ENCODE results near the gene EXOC7.
"Not testable (repeated sequence)": the region's sequence is repeated elsewhere in the genome, so short reads cannot be mapped to it uniquely, and the experiment has no call there.

Gene EXOC7

GRCh38 chr17:76076146-76076764, 27.3 kb downstream of the EXOC7 start:
- DNase-seq (ENCODE audit: low read depth in 2 of 2) = no peak

DNA sequence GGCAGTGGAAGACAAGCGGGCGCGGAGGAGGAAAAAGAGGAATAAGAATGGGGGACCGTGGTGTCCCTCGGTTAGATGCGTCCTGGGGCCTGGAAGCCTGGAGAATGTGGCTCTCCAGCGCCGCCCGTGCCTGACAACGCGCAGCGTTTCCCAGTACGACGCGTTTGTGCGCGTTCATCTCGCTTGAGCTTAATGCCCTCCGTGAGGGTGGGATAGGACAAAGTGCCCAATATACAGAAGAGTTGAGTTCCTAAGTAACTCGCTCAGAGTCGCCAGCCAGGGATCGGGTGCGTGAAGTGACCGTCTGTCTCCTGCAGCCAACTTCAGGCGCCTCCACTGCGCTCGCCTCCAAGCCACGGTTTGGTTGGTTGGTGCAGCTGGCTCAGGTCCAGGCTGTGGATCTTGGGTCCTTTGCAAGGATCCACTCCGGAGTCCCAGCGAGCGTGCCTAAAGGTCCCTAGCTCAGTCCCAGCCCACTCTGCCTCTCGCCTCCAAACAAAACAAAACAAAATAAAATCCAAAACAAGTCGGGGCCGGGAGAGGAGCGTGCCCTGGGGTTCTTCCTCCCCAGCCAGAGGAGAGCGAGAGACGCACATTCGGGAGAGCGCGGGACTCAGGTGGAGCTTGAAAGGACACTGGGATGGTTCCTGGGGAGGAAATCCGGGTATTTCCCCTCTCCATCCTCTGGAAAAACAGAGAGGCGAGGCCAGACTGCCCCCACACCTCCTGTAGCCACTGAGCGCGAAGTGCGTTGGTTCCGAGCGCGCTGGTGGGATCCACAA, 28.0 kb downstream of the EXOC7 start:
- no peak for DNase-seq (ENCODE audit: low read depth in 2 of 2)

DNA sequence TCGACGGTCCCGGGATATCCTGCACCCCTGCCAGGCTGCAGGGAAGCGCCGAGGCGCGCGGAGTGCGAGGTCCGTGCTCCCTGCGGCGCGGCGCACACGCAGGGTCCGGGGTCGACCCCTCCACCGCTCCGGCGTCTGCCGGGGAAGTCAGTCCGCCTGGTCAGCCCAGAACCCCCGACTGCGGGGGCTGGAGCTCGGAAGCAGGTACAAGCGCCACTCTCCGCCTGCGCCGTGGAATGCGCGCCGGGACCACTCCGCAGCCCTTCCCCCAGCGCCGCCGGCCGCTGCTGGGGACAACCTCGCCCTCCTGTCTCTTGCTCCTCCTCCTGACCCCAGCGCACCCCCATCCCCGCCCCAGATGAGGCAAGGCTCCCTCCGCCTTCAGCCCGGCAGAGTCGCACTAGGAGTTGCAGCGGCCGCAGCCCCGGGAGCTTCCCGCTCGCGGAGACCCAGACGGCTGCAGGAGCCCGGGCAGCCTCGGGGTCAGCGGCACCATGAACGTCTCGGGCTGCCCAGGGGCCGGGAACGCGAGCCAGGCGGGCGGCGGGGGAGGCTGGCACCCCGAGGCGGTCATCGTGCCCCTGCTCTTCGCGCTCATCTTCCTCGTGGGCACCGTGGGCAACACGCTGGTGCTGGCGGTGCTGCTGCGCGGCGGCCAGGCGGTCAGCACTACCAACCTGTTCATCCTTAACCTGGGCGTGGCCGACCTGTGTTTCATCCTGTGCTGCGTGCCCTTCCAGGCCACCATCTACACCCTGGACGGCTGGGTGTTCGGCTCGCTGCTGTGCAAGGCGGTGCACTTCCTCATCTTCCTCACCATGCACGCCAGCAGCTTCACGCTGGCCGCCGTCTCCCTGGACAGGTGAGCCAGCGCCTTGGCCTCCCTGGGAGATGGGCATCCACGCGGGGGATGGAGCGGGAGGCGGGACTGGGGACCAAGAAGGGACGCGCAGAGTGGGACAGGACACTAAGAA, 28.9 kb downstream of the EXOC7 start, which contains the start of gene GALR2:
GALR2 (plus strand) TSS at position 392 of the 974 bp plus-strand sequence; CDS start at position 495, 103 bp downstream.
- no peak for DNase-seq (ENCODE audit: low read depth in 2 of 2)

- DNase-seq (ENCODE audit: low read depth in 2 of 2) = peak; percentile 61 to 63
Observed at GRCh38 chr17:76072148-76072858, 31.3 kb downstream of the EXOC7 start, which contains the start of gene SRP68. Gene SRP68 (minus strand): TSS chr17:76072517. CDS start chr17:76072491, 26 bp downstream.

GRCh38 chr17:76071531-76072147, 31.9 kb downstream of the EXOC7 start:
- no peak for DNase-seq (ENCODE audit: low read depth in 2 of 2)

- no peak for DNase-seq (ENCODE audit: low read depth in 2 of 2)
Observed at GRCh38 chr17:76065775-76066174, 37.8 kb downstream of the EXOC7 start.

- no peak for DNase-seq (ENCODE audit: low read depth in 2 of 2)
Observed at GRCh38 chr17:76063875-76064546, 39.6 kb downstream of the EXOC7 start.

GRCh38 chr17:76058264-76058663, 45.3 kb downstream of the EXOC7 start:
- not testable (repeated sequence) for DNase-seq (ENCODE audit: low read depth in 2 of 2)

DNA sequence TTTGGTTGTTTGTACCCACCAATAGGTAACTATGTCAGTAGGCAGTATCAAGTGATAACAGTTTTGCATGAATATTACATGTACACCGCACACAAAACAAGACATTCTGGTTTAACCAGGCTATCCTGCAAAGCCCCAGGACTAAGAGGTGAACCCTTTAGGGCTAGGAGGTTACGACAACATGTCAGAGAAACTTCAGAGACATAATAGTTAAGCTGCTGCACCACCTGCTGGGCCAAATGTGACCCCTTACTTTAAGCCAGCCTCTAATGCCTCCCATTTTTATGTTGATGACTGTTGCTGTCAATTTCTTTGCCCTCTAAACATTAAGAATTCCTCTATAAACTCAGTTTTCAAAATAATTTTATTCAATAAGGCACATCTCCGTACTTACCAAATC, 46.7 kb downstream of the EXOC7 start:
- DNase-seq (ENCODE audit: low read depth in 2 of 2) = no peak

GRCh38 chr17:76054112-76054476, 49.5 kb downstream of the EXOC7 start:
- no peak for DNase-seq (ENCODE audit: low read depth in 2 of 2)

- DNase-seq (ENCODE audit: low read depth in 2 of 2) = no peak
Observed at GRCh38 chr17:76053246-76054111, 50.1 kb downstream of the EXOC7 start.

DNA sequence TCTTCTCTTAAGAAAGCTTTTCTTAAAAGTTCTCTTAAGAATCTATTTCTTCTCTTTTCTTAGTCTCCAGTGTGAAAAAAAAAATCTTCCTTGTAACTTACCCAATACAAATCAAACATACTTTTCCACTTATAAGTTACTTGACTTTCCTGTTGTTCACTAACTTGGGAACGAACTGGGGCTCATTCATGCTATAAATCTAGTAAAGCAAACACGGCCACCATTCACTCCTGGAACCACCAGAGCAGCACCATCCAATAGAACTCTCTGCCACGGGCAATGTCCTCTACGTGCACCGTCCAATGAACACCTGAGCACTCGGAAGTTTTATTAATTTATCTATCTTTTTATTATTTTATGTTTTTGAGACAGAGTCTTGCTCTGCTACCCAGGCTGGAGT, 52.0 kb downstream of the EXOC7 start:
- DNase-seq (ENCODE audit: low read depth in 2 of 2) = no peak

- no peak for DNase-seq (ENCODE audit: low read depth in 2 of 2)
Observed at GRCh38 chr17:76050538-76051467, 52.8 kb downstream of the EXOC7 start.

DNA sequence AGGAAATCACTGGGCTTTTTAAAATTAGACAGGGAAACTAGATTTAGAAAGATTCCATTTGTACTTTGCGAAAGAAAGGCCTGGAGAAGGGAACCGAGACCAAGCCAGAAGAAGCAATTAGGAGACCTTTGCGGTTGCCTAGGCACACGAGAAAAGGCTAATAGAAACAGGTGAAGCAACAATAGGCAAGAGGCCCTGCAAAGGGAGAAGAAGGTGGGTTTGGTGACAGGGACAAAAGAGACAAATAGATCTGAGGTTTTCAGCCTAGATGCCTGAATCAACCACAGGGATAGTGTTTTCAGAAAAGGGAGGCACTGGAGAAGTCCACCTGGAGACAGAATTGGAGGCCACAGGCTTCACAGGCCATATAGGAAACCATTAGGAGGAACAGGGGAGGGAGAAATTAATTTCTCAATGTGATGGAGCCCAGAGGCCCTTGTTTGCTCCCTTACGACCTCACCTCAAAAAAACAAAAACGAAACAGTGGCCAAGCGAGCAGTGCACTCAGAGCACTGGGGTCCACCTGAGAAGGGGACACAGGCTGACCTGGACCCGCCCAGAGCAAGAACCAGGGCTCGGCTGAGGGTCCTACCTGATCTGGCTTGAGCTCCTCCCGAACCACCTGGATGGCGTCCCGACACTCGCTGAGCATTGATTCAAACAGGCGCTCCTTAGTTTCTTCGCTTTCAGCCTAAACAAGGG, 53.6 kb downstream of the EXOC7 start:
- DNase-seq (ENCODE audit: low read depth in 2 of 2) = no peak

- DNase-seq (ENCODE audit: low read depth in 2 of 2) = no peak
Observed at GRCh38 chr17:76049239-76049638, 54.3 kb downstream of the EXOC7 start.

- DNase-seq (ENCODE audit: low read depth in 2 of 2) = peak in 1 of 2 experiments; percentile 8
Observed at GRCh38 chr17:76048711-76049110, 54.9 kb downstream of the EXOC7 start.

DNA sequence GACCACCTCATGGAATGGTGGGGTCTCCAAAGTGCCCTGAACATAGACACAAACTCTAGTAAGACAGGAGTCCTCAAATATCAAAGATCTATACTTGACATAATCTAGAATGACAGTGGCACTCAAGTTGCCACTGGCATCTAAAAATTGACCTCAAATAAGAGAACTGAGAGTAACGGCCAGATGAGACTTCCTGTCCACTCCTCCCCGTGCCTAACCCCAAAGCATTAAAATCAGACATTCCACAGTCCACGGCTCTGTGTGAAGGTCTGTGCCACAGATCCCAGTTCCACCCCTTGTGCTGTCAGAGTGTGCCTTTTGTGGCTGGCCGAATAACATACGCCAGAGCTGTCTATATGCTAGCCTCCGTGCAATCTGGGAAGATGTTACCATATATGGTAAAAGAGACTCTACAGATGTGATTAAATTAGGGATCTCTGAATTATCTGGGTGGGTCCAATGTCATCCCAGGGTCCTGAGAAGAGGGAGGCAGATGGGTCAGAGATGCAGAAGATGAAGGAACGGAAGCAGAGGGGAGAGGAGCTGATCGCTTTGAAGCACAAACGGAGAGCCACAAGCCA, 55.5 kb downstream of the EXOC7 start:
- no peak for DNase-seq (ENCODE audit: low read depth in 2 of 2)

Data from fibroblast of skin of left biceps (primary cell).